A549 (cell line): Measurements from ENCODE around the gene CAMTA1. TPM values are rescaled to one million over a fixed set of nuclear protein-coding genes. Genes with fewer than 3 reads are reported as not detected.

ENCODE experiments used
- ATAC-seq, 2 experiments: fragments of 200-7000 bp in 1 of 2; fragments of >200 bp in 1 of 2; cut with Nextera tagmentation in 1 of 2; cut with Tn5 transposase in 1 of 2; 3 replicates each; pipeline versions ENCODE4 v1.8.0 to v1.9.1; 2018 to 2020; ENCODE audit warnings: mild to moderate bottlenecking in 1 of 2, moderate library complexity in 1 of 2
- CTCF ChIA-PET: fragments of 300-600 bp; sonication (Branson Sonifier 250); formaldehyde crosslinking; extraction: SDS; loops from one replicate; lab custom pipeline; 2021; ENCODE audit warnings: antibody characterized with exemption, inconsistent platforms; lab: Yijun Ruan, JAX
- POLR2A ChIA-PET: fragments of 350-600 bp; formaldehyde crosslinking; extraction: SDS; loops from one replicate; lab custom pipeline; 2021; ENCODE audit warnings: antibody characterized with exemption, inconsistent platforms; lab: Yijun Ruan, JAX
- DNase-seq, 2 experiments: peaks; one replicate each; pipeline versions ENCODE4 v3.0.0 to v3.0.0-alpha.2; 2011 to 2016; ENCODE audit warnings: low read depth in 1 of 2, low spot score in 1 of 2
- FAIRE-seq: peaks from 2 replicates; lab custom pipeline; 2011; peaks lifted over from hg19 to GRCh38; lab: Jason Lieb, UNC
- H3K27ac ChIP-seq, 2 experiments: fragments of >200 bp; sonication (Bioruptor Twin); formaldehyde crosslinking; 3 replicates each; pipeline ENCODE4 v1.5.1; 2016 to 2017
- H3K4me1 ChIP-seq: fragments of >200 bp; sonication (Bioruptor Twin); formaldehyde crosslinking; 3 replicates; pipeline ENCODE4 v1.6.1; 2016
- H3K4me2 ChIP-seq: fragments of >200 bp; sonication (Bioruptor Twin); formaldehyde crosslinking; 3 replicates; pipeline ENCODE4 v1.6.1; 2016
- H3K4me3 ChIP-seq: fragments of >200 bp; sonication (Bioruptor Twin); formaldehyde crosslinking; 3 replicates; pipeline ENCODE4 v1.5.1; 2016
- H3K9me3 ChIP-seq: fragments of >200 bp; sonication (Bioruptor Twin); formaldehyde crosslinking; 3 replicates; pipeline ENCODE4 v1.6.1; 2016
- BCL3 ChIP-seq: fragments of >200 bp; sonication (Bioruptor Twin); formaldehyde crosslinking; IDR thresholded peaks from 3 replicates; pipeline ENCODE4 v1.6.1; 2016
- BHLHE40 ChIP-seq: IDR thresholded peaks from 2 replicates; pipeline ENCODE4 v1.6.1; 2012; ENCODE audit warnings: low read depth, low read length, inconsistent platforms
- CBX2 ChIP-seq: fragments of 200-600 bp; sonication (generic); IDR thresholded peaks from 2 replicates; pipeline ENCODE4 v1.6.1; 2016; ENCODE audit warnings: low read depth, mild to moderate bottlenecking, borderline replicate concordance
- CBX8 ChIP-seq: fragments of 200-600 bp; sonication (generic); IDR thresholded peaks from 2 replicates; pipeline ENCODE4 v1.6.1; 2016
- CEBPB ChIP-seq, 2 experiments: fragments of >200 bp in 1 of 2; sonication (Bioruptor Twin) in 1 of 2; formaldehyde crosslinking in 1 of 2; IDR thresholded peaks; 2 replicates each; pipeline ENCODE4 v1.6.1; 2012 to 2016
- CHD2 ChIP-seq: fragments of 150-350 bp; IDR thresholded peaks from 2 replicates; pipeline ENCODE4 v1.6.1; 2014; ENCODE audit warnings: low read length; ENCODE audit not compliant: partially characterized antibody
- CHD4 ChIP-seq: fragments of 200-600 bp; sonication (generic); IDR thresholded peaks from 2 replicates; pipeline ENCODE4 v1.6.1; 2016; ENCODE audit warnings: antibody characterized with exemption, mild to moderate bottlenecking, borderline replicate concordance
- FOSB ChIP-seq: fragments of 250-450 bp; sonication (Bioruptor Pico); IDR thresholded peaks from 2 replicates; pipeline ENCODE4 v1.5.0; 2020; ENCODE audit warnings: mild to moderate bottlenecking, moderate library complexity
- FOSL2 ChIP-seq, 2 experiments: fragments of 450-650 bp in 1 of 2; fragments of >200 bp in 1 of 2; sonication (Bioruptor Twin) in 1 of 2; formaldehyde crosslinking; IDR thresholded peaks; 2 replicates each; pipeline versions ENCODE4 v1.5.0 to v1.6.1; 2016 to 2020; ENCODE audit warnings: mild to moderate bottlenecking in 1 of 2, moderate library complexity in 1 of 2
- HOXB13 ChIP-seq: fragments of 250-450 bp; sonication (Bioruptor Pico); IDR thresholded peaks from 2 replicates; pipeline ENCODE4 v1.5.0; 2020; ENCODE audit warnings: low read depth, mild to moderate bottlenecking, moderate library complexity
- HOXB5 ChIP-seq: fragments of 250-450 bp; sonication (Bioruptor Pico); IDR thresholded peaks from 2 replicates; pipeline ENCODE4 v1.5.0; 2020; ENCODE audit warnings: mild to moderate bottlenecking, moderate library complexity
- JUNB ChIP-seq: fragments of >200 bp; sonication (Bioruptor Twin); formaldehyde crosslinking; IDR thresholded peaks from 2 replicates; pipeline ENCODE4 v1.6.1; 2016
- KDM1A ChIP-seq: fragments of 200-600 bp; sonication (generic); IDR thresholded peaks from 2 replicates; pipeline ENCODE4 v1.6.1; 2016; ENCODE audit warnings: low read depth, mild to moderate bottlenecking
- KDM5A ChIP-seq: fragments of 200-600 bp; sonication (generic); IDR thresholded peaks from 2 replicates; pipeline ENCODE4 v1.6.1; 2016; ENCODE audit warnings: antibody characterized with exemption, mild to moderate bottlenecking
- MAFK ChIP-seq: fragments of 450-650 bp; IDR thresholded peaks from 2 replicates; pipeline ENCODE4 v1.6.1; 2014; ENCODE audit not compliant: partially characterized antibody
- MAZ ChIP-seq: fragments of 150-350 bp; IDR thresholded peaks from 2 replicates; pipeline ENCODE4 v1.6.1; 2014; ENCODE audit warnings: antibody characterized with exemption, low read depth, low read length, borderline replicate concordance
- MYC ChIP-seq: IDR thresholded peaks from 2 replicates; pipeline ENCODE4 v1.6.1; 2012; ENCODE audit warnings: mild to moderate bottlenecking, inconsistent platforms, low read length, improper control_type of control experiment, borderline replicate concordance
- NFE2L2 ChIP-seq: fragments of 150-350 bp; conservative IDR thresholded peaks from 2 replicates; pipeline ENCODE4 v1.6.1; 2014; ENCODE audit warnings: low read length
- NPAS2 ChIP-seq: fragments of 250-450 bp; sonication (Bioruptor Pico); IDR thresholded peaks from 2 replicates; pipeline ENCODE4 v1.8.0; 2022; ENCODE audit warnings: mild to moderate bottlenecking, moderate library complexity, borderline replicate concordance
- NR3C1 ChIP-seq: fragments of >200 bp; sonication (Bioruptor Twin); formaldehyde crosslinking; IDR thresholded peaks from 3 replicates; pipeline ENCODE4 v1.6.1; 2017
- PHF8 ChIP-seq: fragments of 200-600 bp; sonication (generic); IDR thresholded peaks from 2 replicates; pipeline ENCODE4 v1.6.1; 2016; ENCODE audit warnings: low read depth, mild to moderate bottlenecking, antibody characterized with exemption, moderate library complexity, borderline replicate concordance
- RARB ChIP-seq: fragments of 250-450 bp; sonication (Bioruptor Pico); IDR thresholded peaks from 2 replicates; pipeline ENCODE4 v1.8.0; 2021; ENCODE audit warnings: mild to moderate bottlenecking, moderate library complexity
- RCOR1 ChIP-seq: fragments of 150-350 bp; IDR thresholded peaks from 2 replicates; pipeline ENCODE4 v1.6.1; 2014; ENCODE audit warnings: antibody characterized with exemption, low read length, low read depth
- REST ChIP-seq: fragments of 200-600 bp; sonication (generic); IDR thresholded peaks from 2 replicates; pipeline ENCODE4 v1.6.1; 2016; ENCODE audit warnings: antibody characterized with exemption, mild to moderate bottlenecking, moderate library complexity
- RFX5 ChIP-seq: fragments of 450-650 bp; IDR thresholded peaks from 2 replicates; pipeline ENCODE4 v1.7.1; 2014; ENCODE audit warnings: antibody characterized with exemption, mild to moderate bottlenecking, moderate library complexity
- ZFP36 ChIP-seq: fragments of 450-650 bp; IDR thresholded peaks from 2 replicates; pipeline ENCODE4 v1.6.1; 2014; ENCODE audit warnings: borderline replicate concordance; ENCODE audit not compliant: partially characterized antibody
- ZSCAN20 ChIP-seq: fragments of 250-450 bp; sonication (Bioruptor Pico); IDR thresholded peaks from 2 replicates; pipeline ENCODE4 v1.8.0; 2022; ENCODE audit warnings: mild to moderate bottlenecking, moderate library complexity
- WGBS: methylation state at CpG from one replicate; pipeline ENCODE4 v1.1.6; 2017; ENCODE audit errors: missing lambda C conversion rate; 5-methylcytosine and 5-hydroxymethylcytosine counted together
- polyA plus RNA-seq, 4 experiments: library from polyadenylated mRNA; depleted of rRNA in 3 of 4; stranded (reverse); fragments of >200 nt; fragmentation: RNase III in 1 of 4; extraction: RNeasy Plus Mini Kit Qiagen cat#74134 plus additional on column Dnase treatment in 1 of 4; gene quantifications; 2 replicates in 3 of 4; 3 replicates in 1 of 4; pipeline ENCODE4 v1.2.3, GENCODE V29; 2011 to 2017
- TF ChIP-seq, protein P1 (sequence below): fragments of >200 bp; sonication (Bioruptor Twin); formaldehyde crosslinking; IDR thresholded peaks from 3 replicates; pipeline ENCODE4 v1.5.1; 2016
- TF ChIP-seq, protein P2 (sequence below): IDR thresholded peaks from 2 replicates; pipeline ENCODE4 v1.6.1; 2012; ENCODE audit warnings: low read depth, borderline replicate concordance

The CAMTA1 gene
- polyA plus RNA-seq, 2 of the 4 experiments (the other 2 are of a cell fraction), result 58.8 to 75.0 TPM

DNA sequence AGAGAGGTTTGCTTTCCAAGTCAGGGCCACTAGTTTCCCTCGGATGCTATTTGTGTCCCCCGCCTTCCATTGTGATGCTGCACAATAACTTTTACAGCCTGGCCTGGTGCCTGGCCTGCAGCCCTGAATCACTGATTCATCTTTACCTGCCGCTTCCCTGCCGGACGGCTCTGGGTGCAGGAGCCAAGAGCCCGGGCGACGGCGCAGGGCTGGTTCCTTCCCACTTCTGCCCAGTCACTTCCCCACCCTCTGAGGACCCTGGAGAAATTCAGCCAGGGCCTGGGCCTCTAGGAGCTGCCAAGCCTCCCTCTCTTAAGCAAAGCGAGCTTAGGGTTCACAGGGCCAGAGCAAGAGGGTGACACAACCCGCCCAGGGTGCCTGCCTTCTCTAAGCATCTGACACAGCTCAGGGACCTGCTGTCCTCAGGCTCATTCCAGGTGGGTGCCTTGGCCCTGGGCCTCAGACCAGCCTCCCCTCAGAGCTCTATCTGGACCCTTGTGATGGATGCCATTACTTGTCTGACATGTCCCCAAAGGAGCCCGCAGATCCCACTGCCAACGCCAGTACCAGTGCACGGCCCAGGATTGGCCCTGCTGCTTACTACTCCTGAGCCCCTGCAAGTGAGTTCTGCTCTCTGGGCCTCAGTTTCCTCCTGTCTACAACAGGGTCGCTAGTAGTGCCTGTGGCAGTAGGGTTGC, 604.8 kb downstream of the CAMTA1 start:
- CTCF ChIA-PET, result no interaction called here
- TF ChIP-seq, protein P1, sequence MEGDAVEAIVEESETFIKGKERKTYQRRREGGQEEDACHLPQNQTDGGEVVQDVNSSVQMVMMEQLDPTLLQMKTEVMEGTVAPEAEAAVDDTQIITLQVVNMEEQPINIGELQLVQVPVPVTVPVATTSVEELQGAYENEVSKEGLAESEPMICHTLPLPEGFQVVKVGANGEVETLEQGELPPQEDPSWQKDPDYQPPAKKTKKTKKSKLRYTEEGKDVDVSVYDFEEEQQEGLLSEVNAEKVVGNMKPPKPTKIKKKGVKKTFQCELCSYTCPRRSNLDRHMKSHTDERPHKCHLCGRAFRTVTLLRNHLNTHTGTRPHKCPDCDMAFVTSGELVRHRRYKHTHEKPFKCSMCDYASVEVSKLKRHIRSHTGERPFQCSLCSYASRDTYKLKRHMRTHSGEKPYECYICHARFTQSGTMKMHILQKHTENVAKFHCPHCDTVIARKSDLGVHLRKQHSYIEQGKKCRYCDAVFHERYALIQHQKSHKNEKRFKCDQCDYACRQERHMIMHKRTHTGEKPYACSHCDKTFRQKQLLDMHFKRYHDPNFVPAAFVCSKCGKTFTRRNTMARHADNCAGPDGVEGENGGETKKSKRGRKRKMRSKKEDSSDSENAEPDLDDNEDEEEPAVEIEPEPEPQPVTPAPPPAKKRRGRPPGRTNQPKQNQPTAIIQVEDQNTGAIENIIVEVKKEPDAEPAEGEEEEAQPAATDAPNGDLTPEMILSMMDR, result no peak
- no peak for TF ChIP-seq MAZ
- no peak for TF ChIP-seq REST
- TF ChIP-seq ZSCAN20 (CRISPR knock-in tag), result no peak
- TF ChIP-seq BCL3, result no peak
- no peak for TF ChIP-seq NPAS2 (CRISPR knock-in tag)
- TF ChIP-seq, protein P2, sequence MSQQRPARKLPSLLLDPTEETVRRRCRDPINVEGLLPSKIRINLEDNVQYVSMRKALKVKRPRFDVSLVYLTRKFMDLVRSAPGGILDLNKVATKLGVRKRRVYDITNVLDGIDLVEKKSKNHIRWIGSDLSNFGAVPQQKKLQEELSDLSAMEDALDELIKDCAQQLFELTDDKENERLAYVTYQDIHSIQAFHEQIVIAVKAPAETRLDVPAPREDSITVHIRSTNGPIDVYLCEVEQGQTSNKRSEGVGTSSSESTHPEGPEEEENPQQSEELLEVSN, result no peak
- no peak for TF ChIP-seq ZFP36
- no peak for TF ChIP-seq RFX5
- TF ChIP-seq CBX2, result no peak
- no peak for TF ChIP-seq CEBPB (IDR thresholded peaks at IDR 0.05)
- no peak for TF ChIP-seq BHLHE40
- TF ChIP-seq MYC, result no peak
- no peak for TF ChIP-seq KDM1A
- no peak for TF ChIP-seq JUNB
- TF ChIP-seq FOSL2 (IDR thresholded peaks at IDR 0.05), result no peak
- TF ChIP-seq FOSL2 (CRISPR knock-in tag; IDR thresholded peaks at IDR 0.05), result no peak
- no peak for TF ChIP-seq HOXB5 (CRISPR knock-in tag)
- TF ChIP-seq NFE2L2, result no peak
- TF ChIP-seq, all 56 proteins: peak for 0
- ATAC-seq, result no peak
- POLR2A ChIA-PET, result no interaction called here
- no peak for FAIRE-seq
- 91% methylated on average over 9 of the region's 15 CpGs for WGBS
- peak overlapping the region in 1 of 2 experiments; percentile 83; a peak in 4 of 6 replicates for H3K27ac ChIP-seq
- no peak overlapping the region for H3K4me3 ChIP-seq
- no peak for DNase-seq
- H3K4me2 ChIP-seq, result no peak overlapping the region
- H3K9me3 ChIP-seq, result peaks cover 3% of the 10 kb centered on the region
- H3K4me1 ChIP-seq, result peaks cover 12% of the 10 kb centered on the region; the same call in 1 of the 3 replicates

DNA sequence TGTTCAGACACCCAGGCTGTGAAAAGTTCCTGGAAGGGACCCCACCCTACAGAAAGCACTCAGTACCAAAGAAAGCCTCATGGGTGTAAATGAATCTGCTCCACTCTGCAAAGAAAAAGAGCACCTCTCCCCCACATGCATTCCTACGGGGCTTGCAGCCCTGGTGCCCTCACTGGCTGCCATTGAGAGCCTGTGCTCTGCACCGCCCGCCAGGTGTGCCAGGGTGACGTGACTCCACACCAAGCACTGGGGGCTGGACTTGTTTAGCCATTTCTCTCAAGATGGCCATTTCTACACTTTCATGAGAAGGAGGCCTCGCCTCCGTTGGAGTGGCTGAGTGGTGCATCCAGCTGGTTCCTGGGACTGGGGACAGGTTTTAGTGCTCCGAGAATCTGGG, 605.3 kb downstream of the CAMTA1 start:
- no peak overlapping the region for H3K4me3 ChIP-seq
- H3K4me2 ChIP-seq, result no peak overlapping the region
- peaks cover 8% of the 10 kb centered on the region for H3K9me3 ChIP-seq
- FAIRE-seq (no peak), ATAC-seq (no peak), DNase-seq (no peak)
- ChIA-PET CTCF (no interaction called here), POLR2A (no interaction called here)
- H3K4me1 ChIP-seq, result peaks cover 12% of the 10 kb centered on the region; the same call in 1 of the 3 replicates
- peak overlapping the region in 1 of 2 experiments; percentile 83; a peak in 3 of 6 replicates for H3K27ac ChIP-seq
- WGBS, result 96% methylated on average over 3 of the region's 7 CpGs
- TF ChIP-seq KDM1A (no peak), CHD2 (no peak), FOSB (no peak), PHF8 (no peak), HOXB13 (no peak), RARB (CRISPR knock-in tag) (no peak), MAZ (no peak), RCOR1 (no peak), BCL3 (no peak), CEBPB (IDR thresholded peaks at IDR 0.05) (no peak), NR3C1 (no peak), ZSCAN20 (CRISPR knock-in tag) (no peak), CBX2 (no peak), KDM5A (no peak), JUNB (no peak), CHD4 (no peak), CBX8 (no peak), MAFK (no peak)
